Activated B cell treated with CpG ODN at 0.5 μM for 24 hours (primary cell): ENCODE measurements around the gene CNTNAP2. TPM values are rescaled to one million over a fixed set of nuclear protein-coding genes. Genes with fewer than 3 reads are reported as not detected.

Experiments
- ATAC-seq: fragments of 200-7000 bp; cut with Tn5 transposase; one replicate; pipeline ENCODE4 v1.10.0; 2021; ENCODE audit warnings: low read depth, mild to moderate bottlenecking, moderate library complexity
- CTCF ChIA-PET: fragments of 350-600 bp; sonication (Branson Sonifier 250); formaldehyde crosslinking; loops from one replicate; lab custom pipeline; 2021; ENCODE audit warnings: antibody characterized with exemption; lab: Charles Lee
- POLR2A ChIA-PET: fragments of 350-600 bp; sonication (Branson Sonifier 250); formaldehyde crosslinking; loops from one replicate; lab custom pipeline; 2021; ENCODE audit warnings: antibody characterized with exemption; lab: Charles Lee
- DNase-seq: peaks from one replicate; pipeline ENCODE4 v3.0.0; 2022
- H3K27ac Mint-ChIP-seq: one replicate; pipeline ENCODE4 v1.8.0; 2020; ENCODE audit warnings: mixed read lengths
- H3K27me3 Mint-ChIP-seq: one replicate; pipeline ENCODE4 v1.8.0; 2021; ENCODE audit warnings: mixed read lengths
- H3K36me3 Mint-ChIP-seq: one replicate; pipeline ENCODE4 v1.8.0; 2021; ENCODE audit warnings: low read depth, mixed read lengths
- H3K4me1 Mint-ChIP-seq: one replicate; pipeline ENCODE4 v1.8.0; 2021; ENCODE audit warnings: mixed read lengths
- H3K4me3 Mint-ChIP-seq: one replicate; pipeline ENCODE4 v1.8.0; 2020; ENCODE audit warnings: mild to moderate bottlenecking, mixed read lengths
- H3K9me3 Mint-ChIP-seq: one replicate; pipeline ENCODE4 v1.8.0; 2020; ENCODE audit warnings: mixed read lengths
- CTCF ChIP-seq: fragments of 200-600 bp; IDR thresholded peaks from one replicate; pipeline ENCODE4 v1.8.0; 2022; ENCODE audit warnings: antibody characterized with exemption, mild to moderate bottlenecking
- intact Hi-C: fragments of 100-400 bp; cut with micrococcal nuclease; formaldehyde crosslinking; loops from one replicate; pipeline ENCODE4 v1.15.1; 2024
- total RNA-seq: library from RNA; stranded (reverse); gene quantifications from 2 replicates; pipeline ENCODE4 v1.2.3, GENCODE V29; 2022

The CNTNAP2 gene
- total RNA-seq, 1 donor from 2014 or later = 0.84 TPM

- Mint-ChIP-seq H3K27ac (no peak overlapping the region), H3K4me1 (no peaks in the 10 kb centered on the region), H3K27me3 (no peaks in the 10 kb centered on the region), H3K4me3 (no peak overlapping the region), H3K36me3 (no peaks in the 10 kb centered on the region), H3K9me3 (peaks cover 2% of the 10 kb centered on the region)
- no peak for DNase-seq
- ChIA-PET POLR2A (no interaction called here), CTCF (no interaction called here)
- no peak for ATAC-seq
- no peak for TF ChIP-seq CTCF
- intact Hi-C loops = no loop called here
Measured at GRCh38 chr7:146864644-146865043, 748.0 kb downstream of the CNTNAP2 start.

- CTCF ChIA-PET = no interaction called here
- Mint-ChIP-seq H3K27ac (no peak overlapping the region), H3K27me3 (no peaks in the 10 kb centered on the region), H3K4me3 (no peak overlapping the region), H3K9me3 (no peaks in the 10 kb centered on the region), H3K36me3 (no peaks in the 10 kb centered on the region), H3K4me1 (no peaks in the 10 kb centered on the region)
- DNase-seq (no peak), ATAC-seq (no peak)
- POLR2A ChIA-PET = no interaction called here
- intact Hi-C loops = no loop called here
- no peak for TF ChIP-seq CTCF
Measured at GRCh38 chr7:146865696-146866095, 749.1 kb downstream of the CNTNAP2 start.

GRCh38 chr7:146874722-146875121, 758.1 kb downstream of the CNTNAP2 start:
- H3K4me3 Mint-ChIP-seq = no peak overlapping the region
- H3K9me3 Mint-ChIP-seq = peaks cover 8% of the 10 kb centered on the region
- TF ChIP-seq CTCF = no peak
- ChIA-PET CTCF (no interaction called here), POLR2A (no interaction called here)
- intact Hi-C loops = no loop called here
- no peak for ATAC-seq
- no peaks in the 10 kb centered on the region for H3K4me1 Mint-ChIP-seq
- H3K27ac Mint-ChIP-seq = no peak overlapping the region
- no peaks in the 10 kb centered on the region for H3K36me3 Mint-ChIP-seq
- H3K27me3 Mint-ChIP-seq = no peaks in the 10 kb centered on the region
- no peak for DNase-seq

- Mint-ChIP-seq H3K27ac (no peak overlapping the region), H3K36me3 (no peaks in the 10 kb centered on the region), H3K4me1 (no peaks in the 10 kb centered on the region), H3K27me3 (no peaks in the 10 kb centered on the region), H3K4me3 (no peak overlapping the region), H3K9me3 (peaks cover 8% of the 10 kb centered on the region)
- DNase-seq = no peak
- intact Hi-C loops = no loop called here
- POLR2A ChIA-PET = no interaction called here
- CTCF ChIA-PET = no interaction called here
- no peak for ATAC-seq
- no peak for TF ChIP-seq CTCF
Measured at GRCh38 chr7:146875237-146875785, 758.7 kb downstream of the CNTNAP2 start.

GRCh38 chr7:146875981-146876380, 759.4 kb downstream of the CNTNAP2 start:
- Mint-ChIP-seq H3K9me3 (peaks cover 8% of the 10 kb centered on the region), H3K27ac (no peak overlapping the region), H3K36me3 (no peaks in the 10 kb centered on the region), H3K4me1 (no peaks in the 10 kb centered on the region), H3K27me3 (no peaks in the 10 kb centered on the region), H3K4me3 (no peak overlapping the region)
- CTCF ChIA-PET = no interaction called here
- ATAC-seq (no peak), DNase-seq (no peak)
- TF ChIP-seq CTCF = no peak
- POLR2A ChIA-PET = no interaction called here
- intact Hi-C loops = no loop called here
